ENCODE results near the gene SMIM10L2A.

SMIM10L2A gene

GRCh38 chrX:135476378-135476777 lies 54.6 kb downstream of the SMIM10L2A start:
- ChIA-PET CTCF (no interaction called here), POLR2A (no interaction called here)
- TF ChIP-seq PKNOX1 (IDR thresholded peaks at IDR 0.05) (no peak), CTBP1 (IDR thresholded peaks at IDR 0.05; ENCODE audit: borderline replicate concordance) (no peak), L3MBTL2 (conservative IDR thresholded peaks at IDR 0.05) (no peak), FOXK2 (IDR thresholded peaks at IDR 0.05) (no peak), BHLHE40 (IDR thresholded peaks at IDR 0.05; ENCODE audit: borderline replicate concordance) (no peak), FOXA1 (IDR thresholded peaks at IDR 0.05) (no peak), HDGF (IDR thresholded peaks at IDR 0.05; ENCODE audit: borderline replicate concordance) (no peak)
- no peak for DNase-seq (ENCODE audit: extremely low spot score)

GRCh38 chrX:135477576-135477975 lies 55.8 kb downstream of the SMIM10L2A start:
- TF ChIP-seq NFRKB (IDR thresholded peaks at IDR 0.05) (no peak), TARDBP (IDR thresholded peaks at IDR 0.05) (no peak), CTBP1 (IDR thresholded peaks at IDR 0.05; ENCODE audit: borderline replicate concordance) (no peak), BHLHE40 (IDR thresholded peaks at IDR 0.05; ENCODE audit: borderline replicate concordance) (no peak), SUZ12 (IDR thresholded peaks at IDR 0.05) (no peak)
- POLR2A ChIA-PET: no interaction called here
- CTCF ChIA-PET: no interaction called here
- peak; percentile 64 for DNase-seq (ENCODE audit: extremely low spot score)

Measured in HEK293T (cell line).